ENCODE data around the gene UQCR11. TPM values are rescaled to one million over a fixed set of nuclear protein-coding genes. Genes with fewer than 3 reads are reported as not detected.

Gene UQCR11
- total and polyA plus RNA-seq, 5 experiments from 2014 or later: 130 to 646 (median 545) TPM

GRCh38 chr19:1592755-1593500, 12.3 kb downstream of the UQCR11 start, which contains the start of gene MBD3:
TSS of gene MBD3 (minus strand) at chr19:1592865. CDS start at chr19:1592631, 234 bp downstream.
- Mint-ChIP-seq H3K27me3 (no peaks in the 10 kb centered on the region), H3K9me3 (no peaks in the 10 kb centered on the region), H3K36me3 (peaks cover 0 to 24% (median 8%) of the 10 kb centered on the region in 3 donors), H3K4me3 (peak within 1 kb of the TSS; percentile 85 to 93 (median 88)), H3K4me1 (peaks cover 11 to 29% (median 20%) of the 10 kb centered on the region in 4 donors), H3K27ac (peak within 1 kb of the TSS; percentile 78 to 96 (median 93))
- peak; percentile 81 to 93 (median 86) for DNase-seq
- POLR2A ChIA-PET: interaction anchor here (0.7 to 4.4 kb wide), 12 partner anchors 9 to 324 kb away, joined by 3 to 52 read pairs (median 3); partner anchors contain the start of genes CIRBP, REEP6, TCF3 and UQCR11
- peak; percentile 78 to 79 for ATAC-seq

- Mint-ChIP-seq H3K36me3 (peaks cover 0 to 16% (median 2%) of the 10 kb centered on the region in 3 donors), H3K9me3 (no peaks in the 10 kb centered on the region), H3K27ac (peak overlapping the region; percentile 76 to 95 (median 93)), H3K4me3 (peak overlapping the region; percentile 85 to 93 (median 88)), H3K27me3 (no peaks in the 10 kb centered on the region), H3K4me1 (peaks cover 11 to 31% (median 22%) of the 10 kb centered on the region in 4 donors)
- peak; percentile 82 to 85 for ATAC-seq
- POLR2A ChIA-PET: interaction anchor here (0.6 to 4.4 kb wide), 11 partner anchors 10 to 530 kb away, joined by 3 to 52 read pairs (median 4); partner anchors contain the start of genes TCF3 and UQCR11
- peak; percentile 73 to 90 (median 83) for DNase-seq
Measured at GRCh38 chr19:1592024-1592754, 13.1 kb downstream of the UQCR11 start.

GRCh38 chr19:1591421-1592023, 13.7 kb downstream of the UQCR11 start:
- Mint-ChIP-seq H3K27ac (peak overlapping the region; percentile 76 to 95 (median 93)), H3K9me3 (no peaks in the 10 kb centered on the region), H3K4me1 (peaks cover 11 to 31% (median 22%) of the 10 kb centered on the region in 4 donors), H3K4me3 (peak overlapping the region; percentile 85 to 93 (median 88)), H3K36me3 (peaks cover 0 to 11% (median 2%) of the 10 kb centered on the region in 3 donors), H3K27me3 (no peaks in the 10 kb centered on the region)
- POLR2A ChIA-PET: interaction anchor here (0.5 to 4.4 kb wide), 8 partner anchors 13 to 1585 kb away, joined by 4 to 37 read pairs (median 4); partner anchors contain the start of genes TCF3 and UQCR11
- DNase-seq: peak in 2 of 10 donors; percentile 20 to 29
- peak in 1 of 2 donors; percentile 10 for ATAC-seq

- peak; percentile 16 to 29 for ATAC-seq
- Mint-ChIP-seq H3K9me3 (no peaks in the 10 kb centered on the region), H3K4me3 (peak overlapping the region; percentile 85 to 93 (median 88)), H3K27ac (peak overlapping the region; percentile 76 to 95 (median 93)), H3K36me3 (peaks cover 0 to 6% (median 1%) of the 10 kb centered on the region in 3 donors), H3K27me3 (no peaks in the 10 kb centered on the region), H3K4me1 (peaks cover 11 to 35% (median 24%) of the 10 kb centered on the region in 4 donors)
- POLR2A ChIA-PET: interaction anchor here (0.5 to 4.4 kb wide), 7 partner anchors 12 to 1585 kb away, joined by 3 to 37 read pairs (median 4); partner anchors contain the start of genes TCF3 and UQCR11
- peak in 2 of 10 donors; percentile 32 to 36 for DNase-seq
Measured at GRCh38 chr19:1590641-1591397, 14.4 kb downstream of the UQCR11 start.

GRCh38 chr19:1587872-1588271, 17.4 kb downstream of the UQCR11 start:
- POLR2A ChIA-PET: interaction anchor here (0.7 kb wide), 2 partner anchors 17 to 795 kb away, joined by 4 to 9 read pairs; no protein-coding TSS in a partner anchor
- no peaks in the 10 kb centered on the region for H3K9me3 Mint-ChIP-seq
- H3K27ac Mint-ChIP-seq: peak overlapping the region in 4 of 10 donors; percentile 52 to 84 (median 56)
- peaks cover 0 to 20% (median 0%) of the 10 kb centered on the region in 3 donors for H3K36me3 Mint-ChIP-seq
- no peak overlapping the region for H3K4me3 Mint-ChIP-seq
- no peaks in the 10 kb centered on the region for H3K27me3 Mint-ChIP-seq
- no peak for DNase-seq
- no peak for ATAC-seq
- peaks cover 9 to 39% (median 22%) of the 10 kb centered on the region in 4 donors for H3K4me1 Mint-ChIP-seq

- Mint-ChIP-seq H3K27me3 (no peaks in the 10 kb centered on the region), H3K36me3 (peaks cover 0 to 46% (median 3%) of the 10 kb centered on the region in 3 donors), H3K9me3 (no peaks in the 10 kb centered on the region), H3K4me1 (peaks cover 1 to 22% (median 9%) of the 10 kb centered on the region in 4 donors), H3K27ac (no peak overlapping the region), H3K4me3 (no peak overlapping the region)
- ATAC-seq: no peak
- POLR2A ChIA-PET: no interaction called here
- DNase-seq: no peak
Measured at GRCh38 chr19:1585243-1585580, 20.1 kb downstream of the UQCR11 start.

- Mint-ChIP-seq H3K4me1 (peaks cover 0 to 18% (median 7%) of the 10 kb centered on the region in 4 donors), H3K36me3 (peaks cover 0 to 51% (median 3%) of the 10 kb centered on the region in 3 donors), H3K4me3 (no peak overlapping the region), H3K9me3 (no peaks in the 10 kb centered on the region), H3K27me3 (no peaks in the 10 kb centered on the region), H3K27ac (no peak overlapping the region)
- POLR2A ChIA-PET: no interaction called here
- no peak for ATAC-seq
- DNase-seq: no peak
Measured at GRCh38 chr19:1584500-1585242, 20.6 kb downstream of the UQCR11 start.

GRCh38 chr19:1582201-1582600, 23.1 kb downstream of the UQCR11 start:
- Mint-ChIP-seq H3K9me3 (no peaks in the 10 kb centered on the region), H3K27ac (peak overlapping the region in 1 of 10 donors; percentile 51), H3K27me3 (no peaks in the 10 kb centered on the region), H3K4me1 (peaks cover 0 to 13% (median 2%) of the 10 kb centered on the region in 4 donors), H3K36me3 (peaks cover 0 to 58% (median 3%) of the 10 kb centered on the region in 3 donors), H3K4me3 (no peak overlapping the region)
- no peak for DNase-seq
- ATAC-seq: no peak
- POLR2A ChIA-PET: interaction anchor here (0.7 kb wide), 1 partner anchor 104 kb away, joined by 4 read pairs; no protein-coding TSS in a partner anchor

- peak overlapping the region in 1 of 10 donors; percentile 40 for H3K27ac Mint-ChIP-seq
- H3K4me1 Mint-ChIP-seq: peaks cover 0 to 9% (median 1%) of the 10 kb centered on the region in 4 donors
- H3K9me3 Mint-ChIP-seq: no peaks in the 10 kb centered on the region
- peaks cover 0 to 63% (median 3%) of the 10 kb centered on the region in 3 donors for H3K36me3 Mint-ChIP-seq
- POLR2A ChIA-PET: interaction anchor here (0.8 kb wide), 1 partner anchor 12 kb away, joined by 3 read pairs; the partner anchor contains the start of gene MBD3
- ATAC-seq (no peak), DNase-seq (no peak)
- no peaks in the 10 kb centered on the region for H3K27me3 Mint-ChIP-seq
- H3K4me3 Mint-ChIP-seq: no peak overlapping the region
Measured at GRCh38 chr19:1580957-1581356, 24.3 kb downstream of the UQCR11 start.

- Mint-ChIP-seq H3K9me3 (no peaks in the 10 kb centered on the region), H3K27ac (peak overlapping the region in 1 of 10 donors; percentile 40), H3K4me1 (peaks cover 0 to 6% (median 2%) of the 10 kb centered on the region in 4 donors), H3K36me3 (peaks cover 0 to 63% (median 3%) of the 10 kb centered on the region in 3 donors), H3K4me3 (no peak overlapping the region), H3K27me3 (no peaks in the 10 kb centered on the region)
- POLR2A ChIA-PET: no interaction called here
- ATAC-seq: no peak
- no peak for DNase-seq
Measured at GRCh38 chr19:1580382-1580781, 24.9 kb downstream of the UQCR11 start.

- peaks cover 0 to 5% (median 1%) of the 10 kb centered on the region in 4 donors for H3K4me1 Mint-ChIP-seq
- no peaks in the 10 kb centered on the region for H3K27me3 Mint-ChIP-seq
- DNase-seq (no peak), ATAC-seq (no peak)
- H3K27ac Mint-ChIP-seq: peak overlapping the region in 1 of 10 donors; percentile 72
- H3K36me3 Mint-ChIP-seq: peaks cover 0 to 58% (median 3%) of the 10 kb centered on the region in 3 donors
- no peak overlapping the region for H3K4me3 Mint-ChIP-seq
- H3K9me3 Mint-ChIP-seq: no peaks in the 10 kb centered on the region
- POLR2A ChIA-PET: interaction anchor here (1.2 to 1.6 kb wide), 2 partner anchors 12 to 13 kb away, joined by 3 to 5 read pairs; partner anchors contain the start of gene MBD3
Measured at GRCh38 chr19:1579222-1579621, 26.0 kb downstream of the UQCR11 start.

Data from naive thymus-derived CD8-positive, alpha-beta T cell (primary cell).